ENCODE measurements around the gene PHAF1. TPM values are rescaled to one million over a fixed set of nuclear protein-coding genes. Genes with fewer than 3 reads are reported as not detected.

PHAF1 gene
- total and polyA plus RNA-seq, 2 of the 13 experiments (the other 11 are each of a cell fraction or from before 2014, with no cell fraction given): 48.3 to 174 TPM

GRCh38 chr16:67149276-67150046, 39.7 kb downstream of the PHAF1 start (continued):
- TF ChIP-seq CTCF (CRISPR knock-in tag; IDR thresholded peaks at IDR 0.05) (0 out of 2 replicates have a peak, but pooled peaks have one; percentile 4), ZNF280D (CRISPR knock-in tag; IDR thresholded peaks at IDR 0.05) (0 out of 2 replicates have a peak, but pooled peaks have one; percentile 57), ZKSCAN5 (CRISPR knock-in tag; IDR thresholded peaks at IDR 0.05) (0 out of 2 replicates have a peak, but pooled peaks have one; percentile 13), POLR2AphosphoS5 (IDR thresholded peaks at IDR 0.05; ENCODE audit: low read depth, low read length) (0 out of 2 replicates have a peak, but pooled peaks have one; percentile 42), POLR2A (IDR thresholded peaks at IDR 0.05; ENCODE audit: insufficient read depth in 1 of 2, low read depth in 2 of 2, low read length in 2 of 2) (peak in 1 of 2 experiments; percentile 45; a peak in 1 of 4 replicates), ATRX (CRISPR knock-in tag; IDR thresholded peaks at IDR 0.05; ENCODE audit: borderline replicate concordance) (no peak), ZFP91 (CRISPR knock-in tag; IDR thresholded peaks at IDR 0.05; ENCODE audit: borderline replicate concordance) (peak; percentile 62), PCBP1 (IDR thresholded peaks at IDR 0.05; ENCODE audit: borderline replicate concordance, low read depth, low read length) (0 out of 2 replicates have a peak, but pooled peaks have one; percentile 52), MATR3 (CRISPR knock-in tag; IDR thresholded peaks at IDR 0.05) (no peak), ZNF17 (CRISPR knock-in tag; IDR thresholded peaks at IDR 0.05) (no peak), NCOA5 (CRISPR knock-in tag; IDR thresholded peaks at IDR 0.05) (0 out of 2 replicates have a peak, but pooled peaks have one; percentile 63), ZNF318 (CRISPR knock-in tag; IDR thresholded peaks at IDR 0.05) (no peak), EHMT2 (IDR thresholded peaks at IDR 0.05; ENCODE audit: borderline replicate concordance, low read depth, low read length) (no peak)

Data from HepG2 (cell line).